B cell (primary cell): ENCODE data around the gene DTWD2. TPM values are rescaled to one million over a fixed set of nuclear protein-coding genes. Genes with fewer than 3 reads are reported as not detected.

Experiments used
- ATAC-seq: fragments of 200-7000 bp; cut with Tn5 transposase; one replicate; pipeline ENCODE4 v1.10.0; 2021; ENCODE audit warnings: low read depth, mild to moderate bottlenecking, moderate number of reproducible peaks, moderate library complexity
- CTCF ChIA-PET: fragments of 350-600 bp; sonication (Branson Sonifier 250); formaldehyde crosslinking; loops from one replicate; lab custom pipeline; 2021; ENCODE audit warnings: antibody characterized with exemption, inconsistent platforms; lab: Charles Lee
- POLR2A ChIA-PET: fragments of 350-600 bp; sonication (Branson Sonifier 250); formaldehyde crosslinking; loops from one replicate; lab custom pipeline; 2021; ENCODE audit warnings: antibody characterized with exemption; lab: Charles Lee
- DNase-seq: peaks from one replicate; pipeline ENCODE4 v3.0.0; 2013
- H2AFZ ChIP-seq: 2 replicates; pipeline ENCODE4 v1.6.1; 2012; ENCODE audit warnings: mild to moderate bottlenecking, low read depth, low read length; ENCODE audit not compliant: insufficient read depth, poor library complexity, severe bottlenecking
- H3K27ac ChIP-seq, 2 donors: 1 replicate in 1 of 2; 2 replicates in 1 of 2; pipeline ENCODE4 v1.5.1; 2012 to 2013; ENCODE audit warnings: low read length in 2 of 2, mild to moderate bottlenecking in 2 of 2, moderate library complexity in 1 of 2
- H3K27me3 ChIP-seq, 4 experiments: fragments of 200-600 bp in 1 of 4; sonication (generic) in 1 of 4; replicated peaks in 1 of 4; 1 replicate in 2 of 4; 2 replicates in 2 of 4; pipeline versions ENCODE4 v1.6.1 to v1.7.0; 2013 to 2016; ENCODE audit warnings: low read length in 3 of 4, mild to moderate bottlenecking in 2 of 4, mixed read lengths in 1 of 4, moderate library complexity in 1 of 4; ENCODE audit not compliant: insufficient read depth in 4 of 4, control insufficient read depth in 3 of 4; ENCODE audit errors: control extremely low read depth in 1 of 4
- H3K36me3 ChIP-seq, 2 experiments: replicated peaks in 1 of 2; 1 replicate in 1 of 2; 2 replicates in 1 of 2; pipeline versions ENCODE4 v1.6.1 to v1.7.1; 2013; ENCODE audit warnings: low read length in 1 of 2; ENCODE audit not compliant: insufficient read depth in 2 of 2, control insufficient read depth in 1 of 2; ENCODE audit errors: control extremely low read depth in 1 of 2, extremely low read depth in 1 of 2
- H3K4me1 ChIP-seq, 2 donors: fragments of 200-600 bp in 1 of 2; sonication (generic) in 1 of 2; 1 replicate in 1 of 2; 2 replicates in 1 of 2; pipeline versions ENCODE4 v1.5.1 to v1.6.1; 2013 to 2017; ENCODE audit warnings: low read length in 2 of 2; ENCODE audit not compliant: control insufficient read depth in 2 of 2, insufficient read depth in 2 of 2
- H3K4me2 ChIP-seq: replicated peaks from 2 replicates; pipeline ENCODE3; 2012; ENCODE audit warnings: mild to moderate bottlenecking, low read depth, low read length; ENCODE audit not compliant: poor library complexity, severe bottlenecking
- H3K4me3 ChIP-seq, 5 experiments: fragments of 200-600 bp in 1 of 5; sonication (generic) in 1 of 5; 1 replicate in 3 of 5; 2 replicates in 2 of 5; pipeline versions ENCODE4 v1.5.1 to v1.7.0; 2011 to 2016; ENCODE audit warnings: low read length in 4 of 5, mild to moderate bottlenecking in 4 of 5, low read depth in 2 of 5, control low read depth in 1 of 5, moderate library complexity in 1 of 5; ENCODE audit not compliant: insufficient read depth in 1 of 5; ENCODE audit errors: control extremely low read depth in 1 of 5, extremely low read depth in 1 of 5
- H3K79me2 ChIP-seq: fragments of 200-600 bp; sonication (generic); one replicate; pipeline ENCODE4 v1.6.0; 2016; ENCODE audit warnings: low read length; ENCODE audit not compliant: control insufficient read depth, insufficient read depth
- H3K9ac ChIP-seq: fragments of 200-600 bp; sonication (generic); 2 replicates; pipeline ENCODE4 v1.6.1; 2017; ENCODE audit warnings: mild to moderate bottlenecking, low read length, moderate library complexity
- H3K9me3 ChIP-seq, 3 donors: one replicate each; pipeline versions ENCODE4 v1.6.1 to v1.7.1; 2013; ENCODE audit warnings: low read length in 2 of 3; ENCODE audit not compliant: control insufficient read depth in 2 of 3, insufficient read depth in 1 of 3; ENCODE audit errors: control extremely low read depth in 1 of 3
- H4K20me1 ChIP-seq: 2 replicates; pipeline ENCODE4 v1.6.0; 2012; ENCODE audit warnings: mild to moderate bottlenecking, low read length; ENCODE audit not compliant: insufficient read depth, control insufficient read depth, poor library complexity, severe bottlenecking
- H3K27ac Mint-ChIP-seq: one replicate; pipeline ENCODE4 v1.8.0; 2021; ENCODE audit warnings: mixed read lengths
- H3K27me3 Mint-ChIP-seq: one replicate; pipeline ENCODE4 v1.8.0; 2021; ENCODE audit warnings: mixed read lengths
- H3K4me1 Mint-ChIP-seq: one replicate; pipeline ENCODE4 v1.8.0; 2021; ENCODE audit warnings: mixed read lengths
- H3K4me3 Mint-ChIP-seq: one replicate; pipeline ENCODE4 v1.8.0; 2021; ENCODE audit warnings: mixed read lengths
- H3K9me3 Mint-ChIP-seq: one replicate; pipeline ENCODE4 v1.8.0; 2022; ENCODE audit warnings: mixed read lengths; ENCODE audit not compliant: insufficient read depth
- EZH2 ChIP-seq: IDR thresholded peaks from 2 replicates; pipeline ENCODE4 v1.6.1; 2012; ENCODE audit warnings: borderline replicate concordance, low read depth, mild to moderate bottlenecking, moderate library complexity, low read length; ENCODE audit not compliant: insufficient read depth, poor library complexity, severe bottlenecking
- WGBS: methylation state at CpG from one replicate; pipeline ENCODE4 v1.1.5; 2013; ENCODE audit warnings: missing lambda C conversion rate; ENCODE audit not compliant: insufficient coverage; 5-methylcytosine and 5-hydroxymethylcytosine counted together
- intact Hi-C: fragments of 100-400 bp; cut with micrococcal nuclease; formaldehyde crosslinking; loops from one replicate; pipeline ENCODE4 v1.10.0; 2022
- polyA plus RNA-seq: library from polyadenylated mRNA; depleted of rRNA; stranded (reverse); fragments of >200 nt; gene quantifications from 2 replicates; pipeline ENCODE4 v1.2.3, GENCODE V29; 2012
- total RNA-seq, 2 donors: library from RNA; stranded (reverse); fragments of 120-200 nt in 1 of 2; gene quantifications; 1 replicate in 1 of 2; 2 replicates in 1 of 2; pipeline versions ENCODE4 v1.2.3 to v1.2.4, GENCODE V29; 2013 to 2022
- TF ChIP-seq, protein P1 (sequence below): fragments of 200-600 bp; IDR thresholded peaks from one replicate; pipeline ENCODE4 v1.8.0; 2022; ENCODE audit warnings: antibody characterized with exemption, mild to moderate bottlenecking

DTWD2 gene
- total and polyA plus RNA-seq, 2 donors (not counting 1 experiment from before 2014, with no cell fraction given) = 3.7 to 6.0 TPM

DNA sequence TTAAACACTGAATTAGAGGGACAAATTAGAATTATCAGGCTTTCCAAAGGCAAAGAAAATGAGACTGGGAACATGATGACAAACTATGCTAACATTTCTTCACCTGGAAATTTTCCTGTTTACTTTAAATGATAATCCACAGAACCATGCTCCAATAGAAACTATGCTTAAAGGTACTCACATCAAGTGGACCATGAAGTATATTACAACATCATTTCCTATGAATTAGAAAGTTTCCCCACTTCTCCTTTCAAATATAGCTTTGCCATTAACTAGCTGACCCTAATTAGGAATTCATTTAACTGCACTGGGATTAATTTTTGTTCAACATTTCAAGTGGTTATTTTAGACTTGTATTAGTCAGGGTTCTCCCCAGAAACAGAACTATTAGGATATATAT lies 81.4 kb downstream of the DTWD2 start:
- H3K4me3 Mint-ChIP-seq = no peak overlapping the region
- no peak overlapping the region for H3K4me2 ChIP-seq
- no peaks in the 10 kb centered on the region for H3K27me3 Mint-ChIP-seq

DNA sequence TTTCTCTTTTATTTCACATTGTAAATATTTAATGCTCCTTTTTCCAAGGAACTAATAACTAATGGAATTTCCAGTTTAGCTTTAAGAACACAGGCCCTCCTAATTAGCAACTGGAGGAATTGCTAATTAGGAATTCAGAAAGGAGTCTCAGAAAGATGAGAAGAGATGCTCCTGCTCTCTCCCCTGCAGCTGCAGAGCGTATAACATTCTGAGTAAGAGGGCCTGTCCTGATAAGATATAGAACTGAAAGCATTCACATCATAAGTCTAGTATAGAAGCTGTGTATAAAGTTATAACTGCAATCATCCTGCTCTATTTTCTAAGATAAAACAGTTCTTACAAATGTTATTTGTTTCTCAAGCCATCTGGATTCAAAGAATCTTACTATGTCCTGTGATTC lies 83.2 kb downstream of the DTWD2 start:
- WGBS = no CpG with 5 or more reads among the region's 1 CpG
- no peak overlapping the region for H3K9ac ChIP-seq
- no peaks in the 10 kb centered on the region for H3K27me3 ChIP-seq
- no peak overlapping the region for H3K27ac Mint-ChIP-seq
- no peak for DNase-seq
- H3K36me3 ChIP-seq = no peaks in the 10 kb centered on the region
- no peaks in the 10 kb centered on the region for H3K9me3 ChIP-seq
- ChIA-PET POLR2A (no interaction called here), CTCF (no interaction called here)
- intact Hi-C loops = no loop called here
- no peaks in the 10 kb centered on the region for H3K79me2 ChIP-seq
- no peak overlapping the region for H2AFZ ChIP-seq
- TF ChIP-seq EZH2 = no peak
- TF ChIP-seq, protein P1, sequence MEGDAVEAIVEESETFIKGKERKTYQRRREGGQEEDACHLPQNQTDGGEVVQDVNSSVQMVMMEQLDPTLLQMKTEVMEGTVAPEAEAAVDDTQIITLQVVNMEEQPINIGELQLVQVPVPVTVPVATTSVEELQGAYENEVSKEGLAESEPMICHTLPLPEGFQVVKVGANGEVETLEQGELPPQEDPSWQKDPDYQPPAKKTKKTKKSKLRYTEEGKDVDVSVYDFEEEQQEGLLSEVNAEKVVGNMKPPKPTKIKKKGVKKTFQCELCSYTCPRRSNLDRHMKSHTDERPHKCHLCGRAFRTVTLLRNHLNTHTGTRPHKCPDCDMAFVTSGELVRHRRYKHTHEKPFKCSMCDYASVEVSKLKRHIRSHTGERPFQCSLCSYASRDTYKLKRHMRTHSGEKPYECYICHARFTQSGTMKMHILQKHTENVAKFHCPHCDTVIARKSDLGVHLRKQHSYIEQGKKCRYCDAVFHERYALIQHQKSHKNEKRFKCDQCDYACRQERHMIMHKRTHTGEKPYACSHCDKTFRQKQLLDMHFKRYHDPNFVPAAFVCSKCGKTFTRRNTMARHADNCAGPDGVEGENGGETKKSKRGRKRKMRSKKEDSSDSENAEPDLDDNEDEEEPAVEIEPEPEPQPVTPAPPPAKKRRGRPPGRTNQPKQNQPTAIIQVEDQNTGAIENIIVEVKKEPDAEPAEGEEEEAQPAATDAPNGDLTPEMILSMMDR = no peak
- H3K4me3 ChIP-seq = no peak overlapping the region
- no peaks in the 10 kb centered on the region for H3K27me3 Mint-ChIP-seq
- ATAC-seq = no peak
- H3K27ac ChIP-seq = no peak overlapping the region
- H3K4me1 ChIP-seq = no peaks in the 10 kb centered on the region
- no peak overlapping the region for H3K4me2 ChIP-seq
- H3K4me3 Mint-ChIP-seq = no peak overlapping the region
- H4K20me1 ChIP-seq = no peaks in the 10 kb centered on the region
- H3K9me3 Mint-ChIP-seq = no peaks in the 10 kb centered on the region
- peaks cover 3% of the 10 kb centered on the region for H3K4me1 Mint-ChIP-seq

More for the DNA sequence above, 81.4 kb downstream of the DTWD2 start:
- Histone ChIP-seq H3K27me3 (no peaks in the 10 kb centered on the region), H3K4me1 (no peaks in the 10 kb centered on the region), H3K36me3 (no peaks in the 10 kb centered on the region), H3K9me3 (no peaks in the 10 kb centered on the region), H4K20me1 (no peaks in the 10 kb centered on the region), H3K79me2 (no peaks in the 10 kb centered on the region), H3K27ac (no peak overlapping the region), H3K4me3 (no peak overlapping the region), H2AFZ (no peak overlapping the region), H3K9ac (no peak overlapping the region)
- POLR2A ChIA-PET = no interaction called here
- H3K9me3 Mint-ChIP-seq = no peaks in the 10 kb centered on the region
- H3K27ac Mint-ChIP-seq = no peak overlapping the region
- DNase-seq (no peak), ATAC-seq (no peak)
- CTCF ChIA-PET = no interaction called here
- TF ChIP-seq, protein P1 = no peak
- no peak for TF ChIP-seq EZH2
- peaks cover 3% of the 10 kb centered on the region for H3K4me1 Mint-ChIP-seq
- intact Hi-C loops = no loop called here
